Lung microvascular endothelial cell (primary cell): Measurements from ENCODE around the gene FAM107B. TPM values are rescaled to one million over a fixed set of nuclear protein-coding genes. Genes with fewer than 3 reads are reported as not detected.
"Not testable (repeated sequence)": the region's sequence is repeated elsewhere in the genome, so short reads cannot be mapped to it uniquely, and the experiment has no call there.

Source experiments
- DNase-seq, 2 donors: peaks; one replicate each; pipeline versions ENCODE4 v3.0.0 to v3.0.0-alpha.2; 2010; ENCODE audit warnings: low read depth in 2 of 2
- total RNA-seq: library from RNA; depleted of rRNA; stranded (reverse); fragments of >200 nt; gene quantifications from 2 replicates; pipeline ENCODE4 v1.2.1, GENCODE V29; 2014

The FAM107B gene
- total RNA-seq, 1 donor from 2014 or later: 54.6 TPM

- no peak for DNase-seq
These were observed 107.4 kb downstream of the FAM107B start for GRCh38 chr10:14667280-14667679.

- peak in 1 of 2 donors; percentile 6 for DNase-seq
These were observed 108.5 kb downstream of the FAM107B start for GRCh38 chr10:14665865-14666857.

- DNase-seq: peak; percentile 4 to 26
These were observed 109.4 kb downstream of the FAM107B start for GRCh38 chr10:14665304-14665703.

GRCh38 chr10:14664345-14664744, 110.4 kb downstream of the FAM107B start:
- DNase-seq: no peak

- no peak for DNase-seq
These were observed 112.9 kb downstream of the FAM107B start for GRCh38 chr10:14661818-14662217.

- no peak for DNase-seq
These were observed 113.9 kb downstream of the FAM107B start for GRCh38 chr10:14660831-14661230.

GRCh38 chr10:14659626-14660196, 115.0 kb downstream of the FAM107B start:
- no peak for DNase-seq

- not testable (repeated sequence) for DNase-seq
These were observed 115.6 kb downstream of the FAM107B start for GRCh38 chr10:14659137-14659536.

- peak in 1 of 2 donors; percentile 51 for DNase-seq
These were observed 116.2 kb downstream of the FAM107B start for GRCh38 chr10:14658331-14659127.

- DNase-seq: no peak
These were observed 118.5 kb downstream of the FAM107B start for GRCh38 chr10:14656052-14656730.

GRCh38 chr10:14654821-14655382, 119.8 kb downstream of the FAM107B start:
- no peak for DNase-seq

GRCh38 chr10:14653271-14654161, 121.2 kb downstream of the FAM107B start:
- peak in 1 of 2 donors; percentile 21 for DNase-seq

GRCh38 chr10:14652816-14653215, 121.9 kb downstream of the FAM107B start:
- no peak for DNase-seq

GRCh38 chr10:14652067-14652466, 122.6 kb downstream of the FAM107B start:
- peak in 1 of 2 donors; percentile 34 for DNase-seq

GRCh38 chr10:14649739-14650138, 125.0 kb downstream of the FAM107B start:
- no peak for DNase-seq

GRCh38 chr10:14648946-14649345, 125.8 kb downstream of the FAM107B start:
- no peak for DNase-seq

GRCh38 chr10:14648005-14648765, 126.5 kb downstream of the FAM107B start:
- DNase-seq: peak; percentile 55 to 77

- DNase-seq: no peak
These were observed 129.3 kb downstream of the FAM107B start for GRCh38 chr10:14645239-14645960.
